OCI-LY7 (cell line): ENCODE data around the gene AKR7A2.

Source experiments
- CTCF ChIP-seq: fragments of 200-600 bp; sonication (generic); conservative IDR thresholded peaks from 2 replicates; pipeline ENCODE4 v1.5.1; 2014; ENCODE audit warnings: mild to moderate bottlenecking, antibody characterized with exemption, low read length, moderate library complexity, mixed read lengths
- EZH2phosphoT487 ChIP-seq: fragments of 200-600 bp; sonication (generic); IDR thresholded peaks from 2 replicates; pipeline ENCODE4 v1.6.1; 2018; ENCODE audit warnings: low read depth, borderline replicate concordance, mild to moderate bottlenecking, mixed run types, antibody characterized with exemption, low read length, moderate library complexity, mixed read lengths

DNA sequence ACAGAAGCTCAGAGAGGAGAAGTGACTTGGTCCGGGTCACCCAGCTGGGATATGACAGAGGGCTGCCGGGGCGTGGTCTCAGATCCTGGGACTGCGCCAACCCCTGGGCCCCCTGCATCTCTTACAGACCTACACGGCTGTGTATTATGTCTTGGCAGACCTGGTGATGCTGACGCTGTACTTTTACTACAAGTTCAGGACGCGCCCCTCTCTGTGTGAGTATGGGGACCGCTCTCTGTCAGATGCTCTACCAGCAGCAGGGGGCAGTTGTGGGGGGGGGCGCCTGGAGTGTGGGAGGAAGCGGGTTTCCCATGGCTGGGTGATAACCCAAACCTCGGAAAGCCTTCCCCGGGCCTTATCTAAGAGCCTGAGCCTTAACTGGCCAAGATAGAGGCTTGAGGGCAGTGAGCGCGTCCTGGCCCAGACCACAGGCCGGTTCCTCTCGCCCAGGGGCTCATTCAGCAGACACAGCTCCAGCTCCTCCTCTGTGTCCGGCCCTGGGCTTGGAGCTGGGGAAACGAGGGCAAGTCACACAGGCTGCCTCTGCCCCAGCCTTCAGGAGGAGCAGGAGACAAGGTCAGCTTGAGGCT lies 13.5 kb upstream of the AKR7A2 start:
- TF ChIP-seq CTCF (no peak), EZH2phosphoT487 (no peak)
